Lower leg skin (tissue), 4 donors: ENCODE measurements around the gene MRAS. TPM values are rescaled to one million over a fixed set of nuclear protein-coding genes. Genes with fewer than 3 reads are reported as not detected.
"Not testable (repeated sequence)": the region's sequence is repeated elsewhere in the genome, so short reads cannot be mapped to it uniquely, and the experiment has no call there.

Experiments used
- DNase-seq, 2 donors: peaks; one replicate each; pipeline ENCODE4 v3.0.0-alpha.2; 2019; ENCODE audit warnings: low spot score in 2 of 2
- H3K4me3 ChIP-seq: fragments of 200-600 bp; sonication (generic); 2 replicates; pipeline ENCODE4 v1.5.1; 2017; ENCODE audit warnings: mild to moderate bottlenecking, low read depth; ENCODE audit not compliant: poor library complexity, severe bottlenecking
- POLR2A ChIP-seq, 2 donors: fragments of 450-650 bp; IDR thresholded peaks; one replicate each; pipeline ENCODE4 v1.6.1; 2016 to 2017; ENCODE audit warnings: antibody characterized with exemption in 2 of 2, mild to moderate bottlenecking in 1 of 2, moderate library complexity in 1 of 2
- WGBS, 2 donors: methylation state at CpG; one replicate each; pipeline ENCODE4 v1.1.5; 2018; 5-methylcytosine and 5-hydroxymethylcytosine counted together
- intact Hi-C: fragments of 100-400 bp; cut with DNase I; formaldehyde crosslinking; loops from one replicate; pipeline ENCODE4 v1.15.0; 2023; ENCODE audit warnings: low total_unique reads
- total RNA-seq, 4 donors: library from RNA; depleted of rRNA; stranded (reverse); fragments of >200 nt; gene quantifications; one replicate each; pipeline ENCODE4 v1.1.0, GENCODE V29; 2016
- TF ChIP-seq, protein P1 (sequence below), 3 donors: fragments of 450-650 bp; IDR thresholded peaks; one replicate each; pipeline ENCODE4 v1.5.1; 2016; ENCODE audit warnings: antibody characterized with exemption in 3 of 3, mild to moderate bottlenecking in 3 of 3, moderate library complexity in 2 of 3

MRAS gene
- total RNA-seq, 4 donors from 2014 or later, result 6.3 to 22.2 (median 10.3) TPM

DNA sequence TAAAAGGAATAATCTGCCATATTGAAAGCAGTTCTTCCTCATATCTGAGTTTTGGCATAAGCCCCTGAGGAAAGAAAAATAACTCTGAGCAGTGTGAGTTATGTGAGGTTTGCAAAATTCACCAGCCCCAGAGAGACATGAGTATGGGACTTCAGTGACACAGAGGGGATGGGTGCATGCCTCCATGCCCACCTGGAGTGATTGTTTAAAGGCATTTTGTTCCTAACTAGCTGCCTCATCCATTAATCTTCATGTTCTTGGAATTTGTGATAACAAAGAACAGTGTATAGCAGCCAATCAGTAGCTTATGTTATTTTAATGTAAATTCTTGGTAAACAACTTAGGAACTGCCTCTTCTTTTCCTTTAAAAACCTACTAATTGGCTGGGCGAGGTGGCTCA, 74.9 kb downstream of the MRAS start:
- TF ChIP-seq, protein P1, sequence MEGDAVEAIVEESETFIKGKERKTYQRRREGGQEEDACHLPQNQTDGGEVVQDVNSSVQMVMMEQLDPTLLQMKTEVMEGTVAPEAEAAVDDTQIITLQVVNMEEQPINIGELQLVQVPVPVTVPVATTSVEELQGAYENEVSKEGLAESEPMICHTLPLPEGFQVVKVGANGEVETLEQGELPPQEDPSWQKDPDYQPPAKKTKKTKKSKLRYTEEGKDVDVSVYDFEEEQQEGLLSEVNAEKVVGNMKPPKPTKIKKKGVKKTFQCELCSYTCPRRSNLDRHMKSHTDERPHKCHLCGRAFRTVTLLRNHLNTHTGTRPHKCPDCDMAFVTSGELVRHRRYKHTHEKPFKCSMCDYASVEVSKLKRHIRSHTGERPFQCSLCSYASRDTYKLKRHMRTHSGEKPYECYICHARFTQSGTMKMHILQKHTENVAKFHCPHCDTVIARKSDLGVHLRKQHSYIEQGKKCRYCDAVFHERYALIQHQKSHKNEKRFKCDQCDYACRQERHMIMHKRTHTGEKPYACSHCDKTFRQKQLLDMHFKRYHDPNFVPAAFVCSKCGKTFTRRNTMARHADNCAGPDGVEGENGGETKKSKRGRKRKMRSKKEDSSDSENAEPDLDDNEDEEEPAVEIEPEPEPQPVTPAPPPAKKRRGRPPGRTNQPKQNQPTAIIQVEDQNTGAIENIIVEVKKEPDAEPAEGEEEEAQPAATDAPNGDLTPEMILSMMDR (IDR thresholded peaks at IDR 0.05), result no peak
- no peak for TF ChIP-seq POLR2A (IDR thresholded peaks at IDR 0.05)
- no peak for DNase-seq
- intact Hi-C loops, result no loop called here
- H3K4me3 ChIP-seq, result no peak overlapping the region
- WGBS, 2 donors, result 93 to 96% methylated on average over 1 of the region's 1 CpG

DNA sequence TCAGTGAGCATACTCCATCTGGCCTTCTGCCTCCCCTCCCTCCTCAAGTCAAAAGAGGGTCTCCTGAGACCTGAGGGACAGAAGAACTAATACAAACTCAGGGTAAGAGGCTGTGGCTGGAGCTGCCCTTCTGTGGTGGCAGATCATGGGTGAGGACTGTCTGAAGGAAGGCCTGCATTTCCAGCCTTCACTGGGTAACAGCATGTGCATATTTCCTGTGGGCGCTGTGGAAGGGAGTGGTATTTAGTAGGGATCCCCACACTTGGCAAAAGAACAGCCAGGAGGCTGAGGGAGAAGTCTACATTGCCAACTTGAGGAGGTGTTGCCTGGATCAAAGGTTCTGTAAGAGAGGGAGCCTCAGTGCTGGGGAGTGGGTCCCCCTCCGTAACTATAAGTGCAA, 75.9 kb downstream of the MRAS start:
- no peak overlapping the region for H3K4me3 ChIP-seq
- TF ChIP-seq POLR2A (IDR thresholded peaks at IDR 0.05), result no peak
- TF ChIP-seq, protein P1 (IDR thresholded peaks at IDR 0.05), result no peak
- intact Hi-C loops, result no loop called here
- WGBS, 2 donors, result 55 to 82% methylated on average over 2 of the region's 2 CpGs
- DNase-seq, result no peak

DNA sequence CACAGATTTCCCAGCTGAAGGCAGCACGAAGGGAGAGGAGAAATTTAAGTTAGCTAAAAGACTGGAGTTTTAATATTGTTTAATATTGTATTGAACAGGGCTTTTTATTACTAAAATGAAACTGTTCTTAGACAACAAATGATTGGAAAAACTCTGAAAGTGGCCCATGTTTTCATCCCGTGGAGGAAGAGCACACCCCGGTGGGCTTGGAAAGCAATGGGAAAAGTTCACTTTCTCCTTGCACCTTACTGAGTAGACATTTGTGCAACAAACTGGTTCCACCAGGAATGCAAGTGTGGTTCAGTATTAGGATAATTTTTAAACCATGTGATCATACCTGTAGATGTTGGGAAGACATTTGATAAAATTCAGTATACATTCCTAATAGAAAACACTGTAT, 77.8 kb downstream of the MRAS start:
- H3K4me3 ChIP-seq, result no peak overlapping the region
- DNase-seq, result no peak
- WGBS, 2 donors, result 47 to 60% methylated on average over 3 of the region's 3 CpGs
- intact Hi-C loops, result no loop called here
- TF ChIP-seq POLR2A (IDR thresholded peaks at IDR 0.05), result no peak
- TF ChIP-seq, protein P1 (IDR thresholded peaks at IDR 0.05), result no peak

DNA sequence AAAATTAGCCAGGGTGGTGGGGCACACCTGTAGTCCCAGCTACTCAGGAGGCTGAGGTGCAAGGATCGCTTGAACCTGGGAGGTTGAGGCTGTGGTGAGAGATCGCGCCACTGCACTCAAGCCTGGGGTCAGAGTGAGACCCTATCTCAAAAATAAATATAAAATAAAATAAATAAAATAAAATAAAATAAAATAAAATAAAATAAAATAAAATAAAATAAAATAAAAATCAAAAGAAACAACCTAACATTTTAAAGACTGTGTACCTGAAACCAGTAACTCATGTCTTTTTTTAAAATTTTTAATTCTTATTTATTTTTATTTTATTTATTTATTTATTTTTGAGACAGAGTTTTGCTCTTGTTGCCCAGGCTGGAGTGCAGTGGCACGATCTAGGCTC, 78.4 kb downstream of the MRAS start:
- intact Hi-C loops, DNase-seq, H3K4me3 ChIP-seq: not testable (repeated sequence)
- WGBS, 2 donors, result 84 to 96% methylated on average over 4 of the region's 4 CpGs

DNA sequence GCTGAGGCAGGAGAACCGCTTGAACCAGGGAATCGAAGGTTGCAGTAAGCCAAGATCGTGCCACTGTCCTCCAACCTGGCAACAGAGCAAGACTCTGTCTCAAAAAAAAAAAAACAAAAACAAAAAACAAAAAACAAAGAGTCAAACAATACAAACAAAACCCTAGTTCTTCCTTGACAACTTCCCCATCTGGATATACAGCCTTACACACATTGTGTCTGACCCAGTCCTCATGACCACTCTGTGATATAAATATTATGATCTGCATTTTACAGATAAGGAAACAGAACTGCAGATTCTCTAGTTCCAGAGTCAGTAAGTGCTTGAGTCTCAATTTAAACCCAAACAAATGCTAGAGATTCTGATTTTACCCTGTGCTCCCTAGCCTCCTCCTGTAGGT, 81.3 kb downstream of the MRAS start:
- intact Hi-C loops, result no loop called here
- WGBS, 2 donors, result 91 to 100% methylated on average over 3 of the region's 3 CpGs
- DNase-seq, result no peak
- H3K4me3 ChIP-seq, result no peak overlapping the region
- TF ChIP-seq, protein P1 (IDR thresholded peaks at IDR 0.05), result no peak
- no peak for TF ChIP-seq POLR2A (IDR thresholded peaks at IDR 0.05)

DNA sequence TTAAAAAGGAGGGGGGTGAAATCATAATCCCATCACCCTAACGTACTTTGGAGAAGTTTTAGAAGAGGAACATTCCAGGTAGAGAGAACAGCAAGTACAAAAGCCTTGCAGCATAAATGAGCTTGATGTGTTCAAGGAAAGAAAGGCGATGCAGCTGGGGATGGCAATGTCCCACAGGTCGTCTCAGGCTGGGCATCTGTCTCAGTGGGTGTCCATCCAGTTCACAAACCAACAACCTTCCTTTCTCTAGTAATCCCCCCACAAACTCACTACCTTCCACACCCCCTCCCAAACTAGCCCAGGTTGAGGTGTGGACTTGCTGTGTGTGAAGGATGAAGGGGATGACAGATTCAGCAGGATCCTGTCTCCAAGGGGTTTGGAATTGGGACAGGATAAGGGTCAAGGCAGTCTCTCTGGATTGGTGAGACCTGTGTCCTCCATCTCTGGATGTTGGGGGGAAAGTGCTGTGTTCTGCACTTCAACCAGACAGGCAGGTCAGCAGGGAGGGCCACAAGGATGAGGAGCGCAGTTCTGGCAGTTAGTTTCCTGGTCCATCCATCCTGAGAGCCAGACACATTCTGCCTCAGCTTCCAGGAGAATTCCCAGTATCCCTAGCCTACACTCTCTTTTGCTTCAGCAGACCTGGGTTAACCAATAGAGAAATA, 84.3 kb downstream of the MRAS start:
- DNase-seq, result no peak
- WGBS, 2 donors, result 86 to 89% methylated on average over 4 of the region's 4 CpGs
- TF ChIP-seq POLR2A (IDR thresholded peaks at IDR 0.05), result no peak
- TF ChIP-seq, protein P1 (IDR thresholded peaks at IDR 0.05), result no peak
- intact Hi-C loops, result no loop called here
- no peak overlapping the region for H3K4me3 ChIP-seq
